Measurements from ENCODE around the gene CHML.

CHML gene

GRCh38 chr1:241614144-241614543 is 26.0 kb downstream of the CHML start:
- TF ChIP-seq CTCF (IDR thresholded peaks at IDR 0.05; ENCODE audit: control insufficient read depth, extremely low read depth, insufficient read depth): no peak
- no peak overlapping the region for H3K4me3 ChIP-seq (ENCODE audit: low read depth, low read length)
- DNase-seq (ENCODE audit: low read depth): no peak

DNA sequence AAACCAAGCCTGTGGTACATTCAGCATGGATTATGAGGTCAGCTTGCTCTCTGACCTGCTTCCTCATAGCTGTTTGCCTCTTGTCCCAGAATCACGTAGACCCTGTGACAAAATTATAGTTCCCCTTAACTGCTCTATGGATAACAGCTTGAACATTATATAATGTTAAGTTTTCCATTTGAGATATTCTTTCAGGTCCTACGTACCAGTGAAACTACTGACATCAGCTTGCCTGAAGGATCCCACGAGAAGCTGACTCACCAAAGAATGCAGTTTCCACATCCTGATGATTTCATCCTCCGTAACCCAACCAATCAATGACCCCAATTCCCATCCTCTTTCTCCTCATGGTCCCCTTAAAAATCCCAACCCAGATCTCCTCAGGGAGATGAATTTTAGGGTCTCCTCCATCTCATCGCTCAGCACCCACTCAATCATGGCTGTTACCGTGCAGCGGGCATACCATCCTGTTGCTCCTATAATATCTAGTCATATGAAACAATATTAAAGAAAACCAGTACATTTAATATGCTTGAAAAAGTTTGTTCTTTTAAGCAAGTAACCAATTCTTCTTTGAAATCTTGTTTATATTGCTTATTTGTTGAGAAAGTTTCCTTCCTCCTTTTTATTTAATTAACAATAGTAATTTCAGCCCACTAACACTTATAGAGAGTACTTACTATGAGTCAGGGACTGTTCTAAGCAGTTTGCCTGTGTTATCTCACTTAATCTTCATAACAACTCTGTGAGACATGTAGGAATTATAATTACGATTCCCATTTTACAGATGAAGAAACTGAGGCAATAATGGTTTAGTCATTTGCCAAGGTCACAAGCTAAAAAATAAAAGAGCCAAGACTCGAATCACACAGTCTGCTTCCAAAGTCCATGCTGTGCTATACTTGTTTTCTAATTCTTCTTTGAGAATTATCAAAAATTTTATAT is 27.4 kb downstream of the CHML start:
- DNase-seq (ENCODE audit: low read depth): no peak
- TF ChIP-seq CTCF (IDR thresholded peaks at IDR 0.05; ENCODE audit: control insufficient read depth, extremely low read depth, insufficient read depth): no peak

DNA sequence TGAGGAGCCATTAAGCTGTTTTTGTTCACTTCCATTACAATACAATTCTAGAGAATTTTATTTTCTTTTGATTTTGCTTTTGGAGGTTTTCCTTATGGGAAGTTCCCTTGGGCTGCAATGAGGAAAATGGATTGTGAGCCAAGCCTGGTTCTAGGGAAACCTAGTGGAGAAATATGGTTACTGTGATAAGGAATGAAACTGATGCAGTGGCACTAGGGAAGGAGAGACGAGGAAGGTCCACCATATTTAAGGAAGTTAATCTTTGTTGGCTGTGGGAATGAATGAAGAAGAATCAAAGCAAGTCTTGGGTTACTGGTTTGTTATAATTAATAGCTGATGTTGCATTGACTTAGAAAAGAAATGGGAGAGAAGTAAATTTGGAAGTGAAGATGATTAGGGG is 28.4 kb downstream of the CHML start:
- no peak for TF ChIP-seq CTCF (IDR thresholded peaks at IDR 0.05; ENCODE audit: control insufficient read depth, extremely low read depth, insufficient read depth)
- no peak overlapping the region for H3K4me3 ChIP-seq (ENCODE audit: low read depth, low read length)
- DNase-seq (ENCODE audit: low read depth): no peak

More for the DNA sequence above, 27.4 kb downstream of the CHML start:
- H3K4me3 ChIP-seq (ENCODE audit: low read depth, low read length): no peak overlapping the region

DNA sequence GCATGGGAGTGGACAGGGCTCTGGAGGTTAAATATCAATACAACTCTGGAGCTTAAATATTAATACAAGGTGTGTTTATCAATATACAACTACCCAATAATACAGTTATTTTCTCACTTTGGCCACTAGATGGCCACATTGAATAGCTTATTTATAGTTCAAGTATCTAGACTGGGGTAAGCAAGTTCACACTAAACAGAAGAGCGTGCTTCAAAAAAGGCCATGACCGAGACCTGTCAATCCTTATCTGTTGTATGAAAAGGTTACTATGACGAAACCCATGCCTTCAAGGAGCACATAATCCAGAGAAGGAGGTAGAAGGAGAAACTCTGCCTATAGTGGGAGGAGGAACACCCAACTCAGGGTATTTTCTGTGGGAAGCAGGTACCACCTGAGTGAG is 29.1 kb downstream of the CHML start:
- no peak overlapping the region for H3K4me3 ChIP-seq (ENCODE audit: low read depth, low read length)
- DNase-seq (ENCODE audit: low read depth): peak; percentile 64
- TF ChIP-seq CTCF (IDR thresholded peaks at IDR 0.05; ENCODE audit: control insufficient read depth, extremely low read depth, insufficient read depth): peak; percentile 63

DNA sequence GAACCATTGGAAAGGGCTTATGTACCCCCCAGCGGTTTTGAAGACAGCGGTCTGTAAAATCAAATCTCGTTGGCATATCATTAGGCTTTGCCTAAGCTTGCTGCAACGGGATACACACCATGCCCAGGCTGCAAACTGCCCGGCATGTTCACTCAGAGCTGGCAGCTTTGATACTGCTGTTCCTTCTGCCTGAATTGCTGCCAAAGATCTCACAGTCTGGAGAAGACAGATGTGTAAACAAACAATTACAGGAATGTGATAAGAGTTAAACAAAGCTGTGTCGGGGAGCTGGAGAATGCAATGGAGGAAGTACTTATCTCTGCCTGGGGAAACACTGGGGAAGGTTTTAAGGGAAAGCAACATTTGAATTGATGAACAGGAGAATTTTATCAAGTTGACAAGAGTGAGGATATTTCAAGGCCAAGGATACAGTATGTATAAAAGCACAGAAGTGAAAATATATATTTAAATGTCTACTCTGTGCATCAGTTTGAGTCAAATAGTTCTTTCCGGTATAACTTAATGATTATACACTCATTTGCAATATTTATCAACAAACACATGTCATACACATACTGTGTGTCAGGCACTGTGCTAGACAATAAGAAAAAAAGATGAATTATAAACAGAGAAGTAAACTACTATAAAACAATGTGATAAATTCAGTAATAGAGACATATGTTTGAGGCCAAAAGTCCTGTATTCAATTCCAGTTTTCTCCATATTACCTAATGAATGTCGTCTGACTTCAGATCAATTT is 29.9 kb downstream of the CHML start:
- no peak overlapping the region for H3K4me3 ChIP-seq (ENCODE audit: low read depth, low read length)
- no peak for TF ChIP-seq CTCF (IDR thresholded peaks at IDR 0.05; ENCODE audit: control insufficient read depth, extremely low read depth, insufficient read depth)
- DNase-seq (ENCODE audit: low read depth): peak; percentile 95

- TF ChIP-seq CTCF (IDR thresholded peaks at IDR 0.05; ENCODE audit: control insufficient read depth, extremely low read depth, insufficient read depth): no peak
- DNase-seq (ENCODE audit: low read depth): no peak
Measured at GRCh38 chr1:241608379-241609033, 31.7 kb downstream of the CHML start.

More at GRCh38 chr1:241608379-241609033, 31.7 kb downstream of the CHML start:
- H3K4me3 ChIP-seq (ENCODE audit: low read depth, low read length): no peak overlapping the region
